GM21737 (cell line): ENCODE data around the gene GPHA2.

ENCODE experiments used
- ATAC-seq: cut with Tn5 transposase; IDR thresholded peaks from one replicate; pipeline ENCODE4 v1.9.1; 2021; ENCODE audit warnings: mild to moderate bottlenecking, moderate library complexity; ENCODE audit not compliant: unreplicated experiment

Gene GPHA2

GRCh38 chr11:64931290-64931689, 4.4 kb downstream of the GPHA2 start:
- ATAC-seq: no peak

- ATAC-seq: no peak
Measured at GRCh38 chr11:64930340-64930739, 5.4 kb downstream of the GPHA2 start.

DNA sequence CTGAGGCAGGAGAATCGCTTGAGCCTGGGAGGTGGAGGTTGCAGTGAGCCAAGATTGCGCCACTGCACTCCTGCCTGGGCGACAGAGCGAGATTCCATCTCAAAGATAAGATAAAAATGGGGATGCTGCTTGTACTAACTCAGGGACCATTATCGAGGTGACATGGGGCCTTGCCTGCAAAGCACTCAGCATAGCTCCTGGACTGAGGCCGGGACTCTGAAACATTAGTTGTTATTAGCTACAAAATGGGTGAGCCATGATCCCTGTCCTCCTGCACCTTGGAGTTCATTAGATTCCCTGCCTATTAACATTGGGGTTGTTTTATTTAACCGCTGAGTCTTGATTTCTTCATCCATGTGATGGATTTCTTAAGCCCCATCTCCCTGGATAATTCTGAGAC, 6.1 kb downstream of the GPHA2 start:
- ATAC-seq: no peak

GRCh38 chr11:64928957-64929356, 6.7 kb downstream of the GPHA2 start:
- no peak for ATAC-seq

GRCh38 chr11:64926689-64927088, 9.0 kb downstream of the GPHA2 start:
- no peak for ATAC-seq

DNA sequence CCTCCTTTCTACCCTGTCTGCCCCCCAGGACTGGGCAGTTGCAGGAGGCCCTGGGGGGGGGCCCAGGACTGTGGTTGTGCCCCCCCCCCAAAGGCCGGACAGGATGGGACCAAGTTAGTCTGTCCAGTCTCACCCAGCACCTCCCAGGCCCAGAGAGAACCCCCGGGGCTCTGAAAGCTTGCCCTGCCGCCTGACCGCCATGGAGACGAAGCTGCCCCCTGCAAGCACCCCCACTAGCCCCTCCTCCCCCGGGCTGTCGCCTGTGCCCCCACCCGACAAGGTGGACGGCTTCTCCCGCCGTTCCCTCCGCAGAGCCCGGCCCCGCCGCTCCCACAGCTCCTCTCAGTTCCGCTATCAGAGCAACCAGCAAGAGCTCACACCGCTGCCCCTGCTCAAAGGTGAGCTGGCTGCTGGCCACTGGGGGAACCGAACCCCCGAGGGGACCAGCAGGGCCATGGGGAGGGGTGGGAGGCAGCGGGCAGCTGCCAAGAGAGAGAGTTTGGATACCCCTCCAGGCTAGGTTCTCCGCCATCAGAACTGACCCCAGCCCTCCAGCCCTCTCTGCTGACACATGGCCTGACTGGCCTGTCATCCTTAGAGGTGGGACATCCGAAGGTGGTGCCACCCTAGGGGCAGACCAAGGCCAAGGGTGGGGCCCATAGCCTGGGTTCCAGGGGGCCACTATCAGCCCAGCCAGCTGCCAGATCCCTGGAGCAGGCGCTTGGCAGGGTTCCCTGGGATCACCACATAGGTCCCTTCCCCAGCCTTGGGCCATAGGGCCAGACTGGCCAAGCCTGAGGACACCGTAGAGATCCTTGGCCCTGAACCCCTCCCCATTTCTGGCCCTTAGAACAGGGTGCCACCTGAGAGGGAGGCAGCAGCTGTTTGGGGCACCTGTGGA, 9.9 kb downstream of the GPHA2 start:
- ATAC-seq: no peak

DNA sequence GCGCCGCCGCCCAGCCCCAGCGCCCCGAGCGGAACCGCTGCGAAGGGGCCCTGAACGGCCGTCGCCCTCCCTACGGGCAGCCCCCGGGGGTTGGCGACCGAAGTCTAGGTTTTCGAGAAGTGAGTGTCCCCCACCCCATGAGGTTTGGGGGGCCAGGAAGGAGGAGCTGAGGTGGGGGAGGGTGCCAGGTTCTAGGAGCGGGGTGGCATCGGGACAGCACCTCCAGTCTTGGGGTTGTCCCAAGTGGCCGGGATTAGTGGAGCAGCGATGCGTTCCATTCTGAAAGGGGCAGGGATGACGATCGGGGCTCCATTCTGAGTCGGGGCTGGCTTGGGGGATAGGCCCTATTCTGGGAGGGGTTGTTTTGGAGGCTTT, 10.8 kb downstream of the GPHA2 start:
- ATAC-seq: no peak

GRCh38 chr11:64923944-64924909, 11.5 kb downstream of the GPHA2 start, which contains the start of gene PPP2R5B:
Gene PPP2R5B, plus strand, starts transcription at chr11:64924689. Its CDS starts 1,046 bp downstream, at chr11:64925735.
- peak; percentile 74 for ATAC-seq

DNA sequence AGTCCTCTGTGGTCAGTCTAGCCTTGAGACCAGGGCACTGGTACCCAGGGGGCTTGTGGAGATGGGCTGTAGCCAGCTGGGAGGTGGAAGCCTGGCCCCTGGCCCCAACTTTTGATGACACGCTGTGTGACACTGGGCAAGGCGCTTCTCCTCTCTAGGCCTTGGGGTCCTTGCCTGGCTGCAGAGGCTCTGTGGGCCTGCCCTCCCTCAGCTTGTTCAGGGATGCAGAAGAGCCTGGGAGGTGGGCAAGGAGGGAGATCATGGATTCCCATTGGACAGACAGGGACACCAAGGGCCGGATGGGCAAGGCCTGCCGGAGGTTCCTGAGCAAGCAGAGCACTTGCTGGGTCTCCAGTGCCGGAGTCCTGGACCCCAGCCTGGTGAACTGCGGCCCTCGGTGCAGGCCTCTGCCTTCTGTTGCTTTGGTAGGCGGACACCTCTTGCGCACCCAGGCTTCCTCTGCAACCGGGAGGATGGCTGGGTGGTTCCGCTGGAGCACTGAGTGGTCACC, 12.5 kb downstream of the GPHA2 start:
- no peak for ATAC-seq

GRCh38 chr11:64921384-64921783, 14.3 kb downstream of the GPHA2 start:
- ATAC-seq: no peak

- no peak for ATAC-seq
Measured at GRCh38 chr11:64920124-64920523, 15.6 kb downstream of the GPHA2 start.

DNA sequence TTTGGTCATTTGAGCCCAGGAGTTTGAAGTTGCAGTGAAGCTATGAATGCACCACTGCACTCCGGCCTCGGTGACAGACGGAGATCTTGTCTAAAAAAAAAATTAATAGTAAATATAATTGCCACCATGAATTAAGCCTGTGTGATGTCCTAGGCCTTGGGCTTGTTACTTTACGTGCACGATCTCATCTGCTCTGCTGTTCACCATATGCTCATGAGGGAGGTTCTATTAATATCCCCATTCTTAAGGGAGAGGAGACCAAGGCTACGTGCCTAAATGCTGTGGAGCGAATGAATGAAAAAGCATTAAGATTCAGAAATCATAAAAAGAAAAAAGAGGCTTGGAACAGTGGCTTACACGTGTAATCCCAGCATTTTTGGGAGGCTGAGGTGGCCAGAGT, 16.1 kb downstream of the GPHA2 start:
- no peak for ATAC-seq

GRCh38 chr11:64918017-64918416, 17.7 kb downstream of the GPHA2 start:
- no peak for ATAC-seq

GRCh38 chr11:64917663-64917995, 18.1 kb downstream of the GPHA2 start:
- no peak for ATAC-seq

DNA sequence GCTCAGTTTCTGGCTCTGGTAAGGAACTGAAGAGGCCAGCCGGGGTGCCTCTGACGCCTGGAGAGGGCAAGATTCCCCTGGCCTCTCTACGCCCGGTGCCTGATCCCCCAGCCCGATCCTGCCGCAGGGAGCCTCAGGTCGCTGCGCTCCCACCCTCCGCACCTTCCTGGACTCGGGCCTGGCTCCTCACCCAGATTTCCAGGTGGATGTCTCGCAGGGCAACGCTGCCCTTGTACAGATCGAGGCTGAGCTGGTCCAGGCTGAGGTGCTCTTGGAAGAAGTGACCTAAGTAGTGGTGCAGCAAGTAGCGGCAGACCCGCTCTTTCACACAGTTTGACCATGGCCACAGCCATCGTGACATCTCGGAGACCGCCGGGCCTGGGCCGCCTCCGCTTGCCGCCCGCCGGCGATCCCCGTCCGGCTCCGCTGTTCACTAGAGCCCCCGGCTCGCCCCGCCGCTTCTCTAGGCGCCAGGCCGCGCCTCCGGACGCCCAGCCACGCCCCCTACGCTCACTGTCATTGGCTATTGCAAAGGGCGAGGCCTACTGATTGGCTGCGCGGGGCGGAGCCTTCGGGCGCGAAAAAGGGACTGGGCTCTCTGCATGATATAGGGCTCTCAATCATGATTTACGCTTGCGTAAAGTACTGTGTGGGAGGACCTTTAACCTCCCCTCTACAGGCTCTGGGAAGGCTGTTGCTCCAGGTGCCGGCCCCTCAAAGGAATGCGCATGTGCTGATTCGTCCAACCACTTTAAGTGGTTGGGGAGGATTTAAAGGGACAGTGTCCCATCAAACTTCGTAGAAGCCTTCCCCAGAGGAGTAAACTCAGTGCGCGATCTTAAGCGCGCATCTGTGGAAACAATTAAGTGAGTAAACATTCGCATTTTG, 18.7 kb downstream of the GPHA2 start, which contains the start of gene ATG2A:
Gene ATG2A, minus strand, starts transcription at position 435 of the 888 bp plus-strand sequence. Its CDS starts 74 bp downstream, at position 361.
- ATAC-seq: peak; percentile 90

DNA sequence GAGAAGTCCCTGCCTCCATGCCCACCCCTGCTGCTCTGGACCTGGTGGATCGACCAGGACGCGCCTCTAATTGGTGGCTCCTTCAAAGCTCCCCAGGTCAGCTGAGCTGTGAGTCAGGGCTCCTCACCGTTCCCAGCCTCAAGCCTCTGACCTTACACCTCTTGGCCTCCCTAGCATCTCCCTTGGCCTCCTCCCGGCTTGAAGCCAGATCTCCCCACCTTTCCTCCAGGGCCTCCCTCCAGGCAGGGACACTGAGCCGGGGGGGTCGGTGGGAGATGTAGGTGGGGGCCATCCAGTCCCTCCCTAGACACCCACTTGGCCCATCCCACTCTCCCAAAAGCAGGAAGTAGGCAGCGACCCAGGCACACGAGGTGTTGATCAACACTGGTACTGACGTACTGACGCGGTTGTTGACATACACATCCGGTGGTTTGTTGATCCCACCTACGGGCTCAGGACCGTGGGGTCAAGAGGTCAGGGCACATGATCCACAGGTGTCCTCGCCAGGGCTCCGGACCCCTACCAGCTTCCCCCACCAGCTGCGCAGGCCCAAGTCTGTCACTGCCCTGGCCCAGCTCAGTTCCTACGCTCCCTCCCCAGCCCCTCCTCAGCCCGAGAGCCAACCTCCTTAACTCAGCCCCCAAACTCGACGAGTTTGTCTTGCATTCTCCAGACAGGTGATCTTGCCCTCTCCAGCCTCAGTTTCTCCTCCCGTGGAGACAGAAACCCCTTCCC, 19.5 kb downstream of the GPHA2 start:
- no peak for ATAC-seq

GRCh38 chr11:64915376-64915887, 20.3 kb downstream of the GPHA2 start:
- no peak for ATAC-seq

GRCh38 chr11:64914123-64914522, 21.6 kb downstream of the GPHA2 start:
- no peak for ATAC-seq

GRCh38 chr11:64913171-64913727, 22.4 kb downstream of the GPHA2 start:
- no peak for ATAC-seq
